Measurements from ENCODE around the gene MPRIP. TPM values are rescaled to one million over a fixed set of nuclear protein-coding genes. Genes with fewer than 3 reads are reported as not detected.

Gene MPRIP
- total RNA-seq, 4 donors from 2014 or later, result 65.7 to 168 (median 147) TPM

DNA sequence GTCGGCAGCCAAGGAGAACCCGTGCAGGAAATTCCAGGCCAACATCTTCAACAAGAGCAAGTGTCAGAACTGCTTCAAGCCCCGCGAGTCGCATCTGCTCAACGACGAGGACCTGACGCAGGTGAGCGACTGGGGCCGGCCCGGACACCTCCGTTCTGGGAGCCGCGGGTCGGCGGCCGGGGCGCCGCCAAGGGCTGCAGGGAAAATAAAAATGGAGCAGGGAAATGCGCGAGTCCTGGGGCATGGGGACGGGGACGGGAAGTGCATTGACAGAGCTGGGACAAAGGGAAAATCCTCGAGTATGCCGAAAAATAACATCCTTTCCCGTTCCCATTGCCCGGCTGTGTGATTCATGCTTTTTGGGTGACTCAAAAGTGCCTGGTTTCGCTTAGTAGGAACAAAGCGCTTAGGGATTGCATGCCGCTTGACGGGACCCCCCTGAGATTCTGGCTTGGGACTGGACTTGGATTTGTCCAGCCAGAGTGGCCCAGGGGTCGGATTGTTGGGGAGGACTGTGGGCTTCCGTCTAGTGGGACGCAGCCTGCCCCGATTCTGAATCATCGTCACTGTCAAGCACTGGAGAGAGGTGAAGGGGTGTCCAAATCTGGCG lies 699 bp downstream of the MPRIP start:
- peaks cover 21 to 69% (median 39%) of the 10 kb centered on the region in 3 donors for H3K4me1 ChIP-seq

GRCh38 chr17:17043461-17044271 lies 1.4 kb downstream of the MPRIP start:
- 18 to 19% methylated on average over 7 to 15 of the region's 19 CpGs for WGBS, 2 donors
- no peaks in the 10 kb centered on the region for H3K36me3 ChIP-seq
- H3K27ac ChIP-seq, result peak overlapping the region; percentile 85 to 93 (median 93)
- no peaks in the 10 kb centered on the region for H3K27me3 ChIP-seq
- peaks cover 28 to 72% (median 39%) of the 10 kb centered on the region in 3 donors for H3K4me1 ChIP-seq
- intact Hi-C loops (cut with DNase I), result no loop called here
- H3K4me3 ChIP-seq, result peak overlapping the region; percentile 52 to 89 (median 76)
- no peak for DNase-seq
- H3K9me3 ChIP-seq, result no peaks in the 10 kb centered on the region
- no peak for TF ChIP-seq POLR2A (IDR thresholded peaks at IDR 0.05)
- TF ChIP-seq, protein P1, sequence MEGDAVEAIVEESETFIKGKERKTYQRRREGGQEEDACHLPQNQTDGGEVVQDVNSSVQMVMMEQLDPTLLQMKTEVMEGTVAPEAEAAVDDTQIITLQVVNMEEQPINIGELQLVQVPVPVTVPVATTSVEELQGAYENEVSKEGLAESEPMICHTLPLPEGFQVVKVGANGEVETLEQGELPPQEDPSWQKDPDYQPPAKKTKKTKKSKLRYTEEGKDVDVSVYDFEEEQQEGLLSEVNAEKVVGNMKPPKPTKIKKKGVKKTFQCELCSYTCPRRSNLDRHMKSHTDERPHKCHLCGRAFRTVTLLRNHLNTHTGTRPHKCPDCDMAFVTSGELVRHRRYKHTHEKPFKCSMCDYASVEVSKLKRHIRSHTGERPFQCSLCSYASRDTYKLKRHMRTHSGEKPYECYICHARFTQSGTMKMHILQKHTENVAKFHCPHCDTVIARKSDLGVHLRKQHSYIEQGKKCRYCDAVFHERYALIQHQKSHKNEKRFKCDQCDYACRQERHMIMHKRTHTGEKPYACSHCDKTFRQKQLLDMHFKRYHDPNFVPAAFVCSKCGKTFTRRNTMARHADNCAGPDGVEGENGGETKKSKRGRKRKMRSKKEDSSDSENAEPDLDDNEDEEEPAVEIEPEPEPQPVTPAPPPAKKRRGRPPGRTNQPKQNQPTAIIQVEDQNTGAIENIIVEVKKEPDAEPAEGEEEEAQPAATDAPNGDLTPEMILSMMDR (IDR thresholded peaks at IDR 0.05), result no peak

More for the DNA sequence above, 699 bp downstream of the MPRIP start:
- H3K4me3 ChIP-seq, result peak overlapping the region; percentile 52 to 89 (median 76)
- H3K36me3 ChIP-seq, result no peaks in the 10 kb centered on the region
- WGBS, 2 donors, result 0 to 3% methylated on average over 8 to 11 of the region's 37 CpGs
- H3K27ac ChIP-seq, result peak overlapping the region; percentile 85 to 93 (median 93)
- intact Hi-C loops (cut with DNase I), result no loop called here
- no peak for DNase-seq
- H3K27me3 ChIP-seq, result no peaks in the 10 kb centered on the region
- TF ChIP-seq, protein P1 (IDR thresholded peaks at IDR 0.05), result no peak
- H3K9me3 ChIP-seq, result no peaks in the 10 kb centered on the region

GRCh38 chr17:17044846-17045561 lies 2.7 kb downstream of the MPRIP start:
- intact Hi-C loops (cut with DNase I), result no loop called here
- Histone ChIP-seq H3K36me3 (no peaks in the 10 kb centered on the region), H3K27me3 (no peaks in the 10 kb centered on the region), H3K4me3 (peak overlapping the region; percentile 52 to 89 (median 76)), H3K4me1 (peaks cover 28 to 81% (median 39%) of the 10 kb centered on the region in 3 donors), H3K9me3 (no peaks in the 10 kb centered on the region), H3K27ac (peak overlapping the region; percentile 85 to 93 (median 93))
- TF ChIP-seq, protein P1 (IDR thresholded peaks at IDR 0.05), result no peak
- peak in 1 of 4 donors; percentile 27 for TF ChIP-seq POLR2A (IDR thresholded peaks at IDR 0.05)
- DNase-seq, result no peak
- 0 to 9% methylated on average over 2 to 5 of the region's 6 CpGs for WGBS, 2 donors

GRCh38 chr17:17048106-17048505 lies 5.8 kb downstream of the MPRIP start:
- intact Hi-C loops (cut with DNase I), result no loop called here
- no peaks in the 10 kb centered on the region for H3K36me3 ChIP-seq
- H3K4me1 ChIP-seq, result peaks cover 41 to 100% (median 59%) of the 10 kb centered on the region in 3 donors
- H3K27ac ChIP-seq, result peak overlapping the region in 2 of 4 donors; percentile 93
- no peak overlapping the region for H3K4me3 ChIP-seq
- no peaks in the 10 kb centered on the region for H3K27me3 ChIP-seq
- no peak for DNase-seq
- TF ChIP-seq POLR2A (IDR thresholded peaks at IDR 0.05), result no peak
- TF ChIP-seq, protein P1 (IDR thresholded peaks at IDR 0.05), result no peak
- no peaks in the 10 kb centered on the region for H3K9me3 ChIP-seq
- WGBS, 2 donors, result 71 to 75% methylated on average over 5 to 6 of the region's 6 CpGs

Data from esophagus squamous epithelium (tissue), 5 donors.